Stimulated activated CD8-positive, alpha-beta memory T cell treated with anti-CD3 and anti-CD28 coated beads, Interleukin-4, amount 100 ng/mL, for 4 hours (primary cell): Measurements from ENCODE around the gene OR2AG2.
"Not testable (repeated sequence)": the region's sequence is repeated elsewhere in the genome, so short reads cannot be mapped to it uniquely, and the experiment has no call there.

Experiments used
- DNase-seq, 2 donors: peaks; one replicate each; pipeline ENCODE4 v3.0.0-alpha.2; 2020; ENCODE audit warnings: low read depth in 2 of 2, low spot score in 1 of 2

OR2AG2 gene

GRCh38 chr11:6771926-6772893, at the start of gene OR2AG2:
Gene OR2AG2, minus strand, starts transcription at chr11:6771976. Its CDS starts 3,019 bp downstream, at chr11:6768957.
- no peak for DNase-seq

- DNase-seq = no peak
Measured at GRCh38 chr11:6818967-6819366, 47.2 kb upstream of the OR2AG2 start.

- DNase-seq = no peak
Measured at GRCh38 chr11:6817694-6818093, 45.9 kb upstream of the OR2AG2 start.

- DNase-seq = no peak
Measured at GRCh38 chr11:6813656-6814055, 41.9 kb upstream of the OR2AG2 start.

GRCh38 chr11:6812390-6813005, 40.7 kb upstream of the OR2AG2 start:
- no peak for DNase-seq

GRCh38 chr11:6801075-6801474, 29.3 kb upstream of the OR2AG2 start:
- DNase-seq = not testable (repeated sequence)

GRCh38 chr11:6799402-6799801, 27.6 kb upstream of the OR2AG2 start, which contains the start of gene OR6A2:
Gene OR6A2, minus strand, starts transcription at chr11:6799689. Its CDS starts 3,981 bp downstream, at chr11:6795708.
- DNase-seq = no peak

GRCh38 chr11:6794639-6795038, 22.9 kb upstream of the OR2AG2 start:
- no peak for DNase-seq

- DNase-seq = no peak
Measured at GRCh38 chr11:6790546-6790945, 18.8 kb upstream of the OR2AG2 start.

- DNase-seq = no peak
Measured at GRCh38 chr11:6782720-6783119, 10.9 kb upstream of the OR2AG2 start, which contains the start of gene OR2AG1. Gene OR2AG1, plus strand, starts transcription at chr11:6783020. Its CDS starts 2,018 bp downstream, at chr11:6785038.

GRCh38 chr11:6780829-6781228, 9.1 kb upstream of the OR2AG2 start:
- DNase-seq = no peak

GRCh38 chr11:6778518-6778917, 6.7 kb upstream of the OR2AG2 start:
- DNase-seq = no peak

GRCh38 chr11:6757373-6757967, 14.3 kb downstream of the OR2AG2 start:
- DNase-seq = peak; percentile 41 to 42

GRCh38 chr11:6755953-6756347, 15.8 kb downstream of the OR2AG2 start:
- no peak for DNase-seq

- no peak for DNase-seq
Measured at GRCh38 chr11:6755303-6755952, 16.3 kb downstream of the OR2AG2 start.

- DNase-seq = no peak
Measured at GRCh38 chr11:6747097-6747668, 24.6 kb downstream of the OR2AG2 start.

GRCh38 chr11:6746626-6747025, 25.1 kb downstream of the OR2AG2 start:
- DNase-seq = no peak

- no peak for DNase-seq
Measured at GRCh38 chr11:6746086-6746618, 25.6 kb downstream of the OR2AG2 start.

- no peak for DNase-seq
Measured at GRCh38 chr11:6745465-6746015, 26.2 kb downstream of the OR2AG2 start.

- no peak for DNase-seq
Measured at GRCh38 chr11:6745018-6745417, 26.8 kb downstream of the OR2AG2 start.
